GM19238 (cell line): ENCODE measurements around the gene GAB3.
"Not testable (repeated sequence)": the region's sequence is repeated elsewhere in the genome, so short reads cannot be mapped to it uniquely, and the experiment has no call there.

Experiments used
- DNase-seq: peaks from one replicate; pipeline ENCODE4 v3.0.0; 2011; ENCODE audit warnings: low spot score; ENCODE audit not compliant: insufficient read length

The GAB3 gene

GRCh38 chrX:154657226-154657805 is 93.6 kb downstream of the GAB3 start:
- DNase-seq, result no peak

- no peak for DNase-seq
Observed at GRCh38 chrX:154655786-154656185, 95.1 kb downstream of the GAB3 start.

- DNase-seq, result no peak
Observed at GRCh38 chrX:154655346-154655745, 95.5 kb downstream of the GAB3 start.

- no peak for DNase-seq
Observed at GRCh38 chrX:154654925-154655324, 96.0 kb downstream of the GAB3 start.

GRCh38 chrX:154654372-154654771 is 96.5 kb downstream of the GAB3 start:
- DNase-seq, result no peak

GRCh38 chrX:154653413-154653812 is 97.5 kb downstream of the GAB3 start, which contains the start of gene CTAG2:
CTAG2 (minus strand) TSS chrX:154653579; CDS start chrX:154653515, 64 bp downstream.
- DNase-seq, result not testable (repeated sequence)

GRCh38 chrX:154653048-154653401 is 97.9 kb downstream of the GAB3 start:
- DNase-seq, result no peak

GRCh38 chrX:154652311-154653047 is 98.4 kb downstream of the GAB3 start:
- DNase-seq, result no peak

GRCh38 chrX:154650221-154650510 is 100.7 kb downstream of the GAB3 start:
- DNase-seq, result no peak

- no peak for DNase-seq
Observed at GRCh38 chrX:154649503-154650220, 101.2 kb downstream of the GAB3 start.

- DNase-seq, result no peak
Observed at GRCh38 chrX:154648931-154649330, 101.9 kb downstream of the GAB3 start.

- DNase-seq, result not testable (repeated sequence)
Observed at GRCh38 chrX:154645745-154646378, 105.0 kb downstream of the GAB3 start.

GRCh38 chrX:154643708-154644107 is 107.2 kb downstream of the GAB3 start:
- not testable (repeated sequence) for DNase-seq

GRCh38 chrX:154641740-154642139 is 109.1 kb downstream of the GAB3 start:
- DNase-seq, result not testable (repeated sequence)

GRCh38 chrX:154633661-154634060 is 117.2 kb downstream of the GAB3 start:
- DNase-seq, result not testable (repeated sequence)

- DNase-seq, result not testable (repeated sequence)
Observed at GRCh38 chrX:154630949-154631348, 119.9 kb downstream of the GAB3 start.

- DNase-seq, result not testable (repeated sequence)
Observed at GRCh38 chrX:154628960-154629359, 121.9 kb downstream of the GAB3 start.
